DMS153 treated with DMSO at 0.1 percent for 48 hours (cell line): Measurements from ENCODE around the gene BMPER.

Source experiments
- DNase-seq: peaks from one replicate; lab custom pipeline; 2025; ENCODE audit not compliant: unreplicated experiment; lab: John Stamatoyannopoulos, UW

BMPER gene

GRCh38 chr7:34059136-34059828 is 153.9 kb downstream of the BMPER start:
- DNase-seq, result no peak

GRCh38 chr7:34060196-34060947 is 155.0 kb downstream of the BMPER start:
- no peak for DNase-seq

- DNase-seq, result no peak
Observed at GRCh38 chr7:34061149-34061548, 155.8 kb downstream of the BMPER start.

- no peak for DNase-seq
Observed at GRCh38 chr7:34062341-34062740, 157.0 kb downstream of the BMPER start.

GRCh38 chr7:34062826-34063225 is 157.5 kb downstream of the BMPER start:
- DNase-seq, result no peak

GRCh38 chr7:34064519-34065158 is 159.3 kb downstream of the BMPER start:
- no peak for DNase-seq

GRCh38 chr7:34066411-34066810 is 161.1 kb downstream of the BMPER start:
- DNase-seq, result no peak

GRCh38 chr7:34067005-34067778 is 161.9 kb downstream of the BMPER start:
- peak; percentile 57 for DNase-seq

- DNase-seq, result no peak
Observed at GRCh38 chr7:34069676-34070075, 164.3 kb downstream of the BMPER start.

GRCh38 chr7:34070511-34071323 is 165.4 kb downstream of the BMPER start:
- no peak for DNase-seq

GRCh38 chr7:34073676-34074075 is 168.3 kb downstream of the BMPER start:
- no peak for DNase-seq

GRCh38 chr7:34074421-34074820 is 169.1 kb downstream of the BMPER start:
- DNase-seq, result no peak

- no peak for DNase-seq
Observed at GRCh38 chr7:34075523-34076370, 170.4 kb downstream of the BMPER start.

- no peak for DNase-seq
Observed at GRCh38 chr7:34077168-34077567, 171.8 kb downstream of the BMPER start.

- no peak for DNase-seq
Observed at GRCh38 chr7:34078864-34079263, 173.5 kb downstream of the BMPER start.

GRCh38 chr7:34080513-34080912 is 175.2 kb downstream of the BMPER start:
- DNase-seq, result no peak

- no peak for DNase-seq
Observed at GRCh38 chr7:34081935-34082334, 176.6 kb downstream of the BMPER start.

- no peak for DNase-seq
Observed at GRCh38 chr7:34083440-34083839, 178.1 kb downstream of the BMPER start.

GRCh38 chr7:34084651-34085050 is 179.3 kb downstream of the BMPER start:
- DNase-seq, result no peak

GRCh38 chr7:34086064-34086463 is 180.7 kb downstream of the BMPER start:
- no peak for DNase-seq
